A549 (cell line): ENCODE measurements around the gene FOXP1.

Source experiments
- CTCF ChIP-seq: fragments of >200 bp; sonication (Bioruptor Twin); formaldehyde crosslinking; IDR thresholded peaks from 3 replicates; pipeline ENCODE4 v1.5.1; 2016
- FOSL2 ChIP-seq, 2 experiments: fragments of 450-650 bp in 1 of 2; fragments of >200 bp in 1 of 2; sonication (Bioruptor Twin) in 1 of 2; formaldehyde crosslinking; IDR thresholded peaks; 2 replicates each; pipeline versions ENCODE4 v1.5.0 to v1.6.1; 2016 to 2020; ENCODE audit warnings: mild to moderate bottlenecking in 1 of 2, moderate library complexity in 1 of 2
- HMGXB4 ChIP-seq: fragments of 250-450 bp; sonication (Bioruptor Pico); IDR thresholded peaks from 2 replicates; pipeline ENCODE4 v1.5.0; 2021; ENCODE audit warnings: mild to moderate bottlenecking, moderate library complexity, borderline replicate concordance
- KDM1A ChIP-seq: fragments of 200-600 bp; sonication (generic); IDR thresholded peaks from 2 replicates; pipeline ENCODE4 v1.6.1; 2016; ENCODE audit warnings: low read depth, mild to moderate bottlenecking

DNA sequence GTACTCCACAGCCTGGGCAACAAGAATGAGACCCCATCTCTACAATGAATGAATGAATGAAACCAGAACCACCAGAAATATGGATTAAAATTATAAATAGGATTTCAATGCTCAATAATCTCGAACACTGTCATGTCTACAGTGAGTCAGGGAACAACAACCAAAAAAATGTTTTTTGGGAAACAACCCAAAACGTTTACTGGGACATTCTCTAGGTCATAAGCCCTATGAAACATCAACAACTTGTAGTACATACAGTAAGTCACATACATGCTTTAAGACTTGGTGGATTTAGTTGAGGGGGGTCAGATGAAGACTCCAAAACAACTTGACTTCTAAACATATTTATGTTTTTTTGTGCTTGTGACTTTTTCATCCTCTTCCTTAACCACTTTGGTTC, 511.2 kb downstream of the FOXP1 start:
- TF ChIP-seq FOSL2 (IDR thresholded peaks at IDR 0.05) (no peak), FOSL2 (CRISPR knock-in tag; IDR thresholded peaks at IDR 0.05) (no peak), CTCF (no peak), HMGXB4 (CRISPR knock-in tag) (no peak), KDM1A (no peak)
